ENCODE results near the gene CHKA. TPM values are rescaled to one million over a fixed set of nuclear protein-coding genes. Genes with fewer than 3 reads are reported as not detected.
"Not testable (repeated sequence)": the region's sequence is repeated elsewhere in the genome, so short reads cannot be mapped to it uniquely, and the experiment has no call there.

CHKA gene
- total RNA-seq, 2 experiments from 2014 or later = 17.6 to 17.8 TPM

DNA sequence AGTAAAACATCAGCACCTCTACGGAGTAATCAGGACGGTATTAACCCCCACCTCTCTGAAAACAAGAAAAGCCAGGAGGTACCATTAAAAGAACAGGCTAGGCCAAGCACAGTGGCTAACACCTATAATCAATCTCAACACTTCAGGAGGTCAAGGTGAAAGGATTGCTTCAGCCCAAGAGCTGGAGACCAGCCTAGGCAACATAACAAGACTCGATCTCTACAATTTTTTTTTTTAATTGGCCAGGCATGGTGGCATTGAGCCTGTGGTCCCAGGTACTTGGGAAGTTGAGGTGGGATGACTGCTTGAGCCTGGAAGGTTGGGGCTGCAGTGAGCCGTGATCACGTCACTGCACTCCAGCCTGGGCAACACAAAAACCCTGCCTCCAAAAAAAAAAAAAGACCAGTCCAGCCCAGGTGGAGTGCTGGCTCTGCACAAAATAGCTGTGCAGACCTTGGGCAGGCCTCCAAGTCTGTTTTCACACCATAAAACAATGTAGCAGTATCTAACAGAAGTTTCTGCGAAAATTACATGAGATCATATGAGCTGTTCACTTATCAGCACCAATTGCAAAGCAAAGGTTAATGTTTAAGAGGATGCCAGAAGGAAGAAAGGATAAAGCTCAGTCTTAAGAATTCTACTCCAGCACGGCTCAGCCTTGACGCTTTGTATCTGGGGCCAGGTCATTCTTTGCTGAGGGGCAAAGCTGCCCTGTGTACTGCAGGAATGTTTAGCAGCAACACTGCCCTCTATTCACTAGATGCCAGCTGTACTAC is 14.8 kb downstream of the CHKA start:
- Mint-ChIP-seq H3K27ac (no peak overlapping the region), H3K36me3 (peaks cover 5% of the 10 kb centered on the region), H3K4me3 (no peak overlapping the region), H3K27me3 (no peaks in the 10 kb centered on the region), H3K4me1 (peaks cover 3% of the 10 kb centered on the region), H3K9me3 (no peaks in the 10 kb centered on the region)
- DNase-seq = no peak

- Mint-ChIP-seq H3K4me3 (peak overlapping the region; percentile 48), H3K27ac (peak overlapping the region; percentile 34), H3K9me3 (no peaks in the 10 kb centered on the region), H3K36me3 (peaks cover 5% of the 10 kb centered on the region), H3K27me3 (no peaks in the 10 kb centered on the region), H3K4me1 (peaks cover 26% of the 10 kb centered on the region)
- peak; percentile 62 for DNase-seq
Measured at GRCh38 chr11:68099474-68100405, 21.4 kb downstream of the CHKA start.

GRCh38 chr11:68099057-68099456 is 22.1 kb downstream of the CHKA start:
- H3K9me3 Mint-ChIP-seq = no peaks in the 10 kb centered on the region
- peaks cover 5% of the 10 kb centered on the region for H3K36me3 Mint-ChIP-seq
- peak overlapping the region; percentile 34 for H3K27ac Mint-ChIP-seq
- peaks cover 26% of the 10 kb centered on the region for H3K4me1 Mint-ChIP-seq
- H3K27me3 Mint-ChIP-seq = no peaks in the 10 kb centered on the region
- no peak for DNase-seq
- H3K4me3 Mint-ChIP-seq = peak overlapping the region; percentile 24

DNA sequence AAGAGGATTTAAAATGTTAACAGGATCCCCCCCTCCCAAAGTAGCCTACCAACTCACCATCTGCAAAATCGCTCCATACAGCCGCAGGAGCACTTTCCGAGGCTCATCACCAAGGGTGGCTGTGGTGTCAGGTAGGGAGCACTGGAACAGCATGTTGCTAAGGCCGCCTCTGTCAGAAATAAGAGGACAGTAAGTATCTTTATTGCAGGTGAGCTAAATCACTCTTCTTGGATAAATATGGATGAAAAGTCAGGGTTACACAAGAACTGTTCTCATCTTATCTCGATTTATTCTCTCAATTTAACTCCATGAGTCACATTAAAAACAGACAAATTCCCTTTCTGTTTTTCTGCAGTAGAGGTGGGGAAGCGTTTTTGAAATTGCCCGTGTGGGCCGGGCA is 24.2 kb downstream of the CHKA start:
- DNase-seq = no peak
- peaks cover 25% of the 10 kb centered on the region for H3K4me1 Mint-ChIP-seq
- H3K27me3 Mint-ChIP-seq = no peaks in the 10 kb centered on the region
- H3K4me3 Mint-ChIP-seq = no peak overlapping the region
- no peaks in the 10 kb centered on the region for H3K36me3 Mint-ChIP-seq
- H3K9me3 Mint-ChIP-seq = no peaks in the 10 kb centered on the region
- no peak overlapping the region for H3K27ac Mint-ChIP-seq

- H3K9me3 Mint-ChIP-seq = no peaks in the 10 kb centered on the region
- H3K4me1 Mint-ChIP-seq = peaks cover 10% of the 10 kb centered on the region
- H3K27me3 Mint-ChIP-seq = no peaks in the 10 kb centered on the region
- no peak overlapping the region for H3K4me3 Mint-ChIP-seq
- H3K36me3 Mint-ChIP-seq = no peaks in the 10 kb centered on the region
- DNase-seq = no peak
- H3K27ac Mint-ChIP-seq = no peak overlapping the region
Measured at GRCh38 chr11:68093565-68093964, 27.6 kb downstream of the CHKA start.

GRCh38 chr11:68092946-68093345 is 28.2 kb downstream of the CHKA start:
- H3K27ac Mint-ChIP-seq, H3K4me3 Mint-ChIP-seq, H3K9me3 Mint-ChIP-seq, H3K27me3 Mint-ChIP-seq, H3K36me3 Mint-ChIP-seq, DNase-seq, H3K4me1 Mint-ChIP-seq: not testable (repeated sequence)

- Mint-ChIP-seq H3K27ac (no peak overlapping the region), H3K9me3 (no peaks in the 10 kb centered on the region), H3K27me3 (no peaks in the 10 kb centered on the region), H3K4me1 (peaks cover 7% of the 10 kb centered on the region), H3K4me3 (no peak overlapping the region), H3K36me3 (no peaks in the 10 kb centered on the region)
- DNase-seq = no peak
Measured at GRCh38 chr11:68092411-68092810, 28.8 kb downstream of the CHKA start.

DNA sequence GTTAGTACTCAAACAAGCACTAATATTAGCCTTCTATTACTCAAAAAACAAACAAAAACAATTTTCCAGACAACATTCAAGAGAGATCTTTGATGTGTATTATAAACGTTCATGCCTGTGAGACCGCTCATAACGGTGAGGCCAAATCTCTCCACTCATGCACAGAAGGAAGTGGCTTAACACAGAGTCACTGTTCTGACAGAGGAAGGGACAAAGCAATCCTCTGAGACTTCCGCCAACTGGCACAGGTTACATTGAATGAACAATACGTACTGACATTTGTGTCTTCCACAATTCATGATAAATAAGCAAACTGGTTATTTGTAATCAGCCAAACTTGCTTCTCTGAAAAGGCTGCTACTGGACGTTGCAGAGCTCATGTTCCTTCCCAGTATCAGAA is 30.5 kb downstream of the CHKA start:
- DNase-seq = no peak
- no peaks in the 10 kb centered on the region for H3K9me3 Mint-ChIP-seq
- H3K4me3 Mint-ChIP-seq = no peak overlapping the region
- no peaks in the 10 kb centered on the region for H3K36me3 Mint-ChIP-seq
- H3K27ac Mint-ChIP-seq = no peak overlapping the region
- no peaks in the 10 kb centered on the region for H3K27me3 Mint-ChIP-seq
- H3K4me1 Mint-ChIP-seq = peaks cover 7% of the 10 kb centered on the region

GRCh38 chr11:68090287-68090686 is 30.9 kb downstream of the CHKA start:
- Mint-ChIP-seq H3K27ac (no peak overlapping the region), H3K4me3 (no peak overlapping the region), H3K36me3 (no peaks in the 10 kb centered on the region), H3K27me3 (no peaks in the 10 kb centered on the region), H3K4me1 (peaks cover 7% of the 10 kb centered on the region), H3K9me3 (no peaks in the 10 kb centered on the region)
- DNase-seq = no peak

- Mint-ChIP-seq H3K27ac (no peak overlapping the region), H3K4me1 (peaks cover 7% of the 10 kb centered on the region), H3K4me3 (no peak overlapping the region), H3K9me3 (no peaks in the 10 kb centered on the region), H3K36me3 (no peaks in the 10 kb centered on the region), H3K27me3 (no peaks in the 10 kb centered on the region)
- DNase-seq = no peak
Measured at GRCh38 chr11:68089679-68090078, 31.5 kb downstream of the CHKA start.

- H3K4me3 Mint-ChIP-seq = no peak overlapping the region
- DNase-seq = no peak
- H3K9me3 Mint-ChIP-seq = no peaks in the 10 kb centered on the region
- no peak overlapping the region for H3K27ac Mint-ChIP-seq
- H3K36me3 Mint-ChIP-seq = no peaks in the 10 kb centered on the region
- H3K4me1 Mint-ChIP-seq = no peaks in the 10 kb centered on the region
- no peaks in the 10 kb centered on the region for H3K27me3 Mint-ChIP-seq
Measured at GRCh38 chr11:68083517-68083916, 37.7 kb downstream of the CHKA start.

DNA sequence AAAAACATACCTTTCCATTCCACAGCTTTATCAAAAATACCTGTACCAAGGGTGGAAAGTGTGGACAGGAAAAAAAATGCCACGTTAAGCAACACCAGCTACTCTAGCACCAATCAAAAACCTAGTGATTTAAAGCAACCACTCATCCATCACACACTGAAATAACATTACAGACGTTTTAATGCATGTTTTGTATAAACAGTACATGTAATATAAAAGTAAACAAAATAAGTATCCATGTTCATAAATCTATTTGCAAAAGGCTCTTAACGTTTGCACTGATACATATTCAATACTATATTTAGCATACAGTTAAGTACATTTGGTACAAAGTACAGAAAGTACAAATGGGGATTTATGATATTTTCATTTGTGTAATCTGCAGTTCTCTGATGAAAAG is 38.7 kb downstream of the CHKA start:
- no peak overlapping the region for H3K27ac Mint-ChIP-seq
- no peak for DNase-seq
- H3K4me1 Mint-ChIP-seq = no peaks in the 10 kb centered on the region
- H3K9me3 Mint-ChIP-seq = no peaks in the 10 kb centered on the region
- H3K4me3 Mint-ChIP-seq = no peak overlapping the region
- no peaks in the 10 kb centered on the region for H3K27me3 Mint-ChIP-seq
- no peaks in the 10 kb centered on the region for H3K36me3 Mint-ChIP-seq

GRCh38 chr11:68081691-68082090 is 39.5 kb downstream of the CHKA start:
- no peaks in the 10 kb centered on the region for H3K27me3 Mint-ChIP-seq
- no peaks in the 10 kb centered on the region for H3K36me3 Mint-ChIP-seq
- H3K27ac Mint-ChIP-seq = no peak overlapping the region
- H3K4me1 Mint-ChIP-seq = no peaks in the 10 kb centered on the region
- DNase-seq = no peak
- H3K4me3 Mint-ChIP-seq = no peak overlapping the region
- no peaks in the 10 kb centered on the region for H3K9me3 Mint-ChIP-seq

- Mint-ChIP-seq H3K27me3 (no peaks in the 10 kb centered on the region), H3K27ac (no peak overlapping the region), H3K4me3 (no peak overlapping the region), H3K4me1 (no peaks in the 10 kb centered on the region), H3K9me3 (no peaks in the 10 kb centered on the region), H3K36me3 (no peaks in the 10 kb centered on the region)
- DNase-seq = no peak
Measured at GRCh38 chr11:68080860-68081259, 40.3 kb downstream of the CHKA start.

- Mint-ChIP-seq H3K36me3 (no peaks in the 10 kb centered on the region), H3K9me3 (no peaks in the 10 kb centered on the region), H3K4me1 (no peaks in the 10 kb centered on the region), H3K27me3 (no peaks in the 10 kb centered on the region), H3K4me3 (no peak overlapping the region), H3K27ac (peak overlapping the region; percentile 13)
- DNase-seq = no peak
Measured at GRCh38 chr11:68077617-68078582, 43.3 kb downstream of the CHKA start.
